Measurements from ENCODE around the gene CARM1. TPM values are rescaled to one million over a fixed set of nuclear protein-coding genes. Genes with fewer than 3 reads are reported as not detected.
A peak's percentile ranks its signal among the peaks of the same experiment; 100 is the strongest.
"Not testable (repeated sequence)": the region's sequence is repeated elsewhere in the genome, so short reads cannot be mapped to it uniquely, and the experiment has no call there.

The CARM1 gene
- total RNA-seq = 37.1 and 42.6 TPM in 2 replicates
- 48.9 TPM for polyA plus RNA-seq (2012)

- DNase-seq (ENCODE audit: low read depth) = peak; percentile 97
Observed at GRCh38 chr19:10870955-10871603, at the start of gene CARM1. Gene CARM1 (plus strand): TSS chr19:10871553. CDS start chr19:10871703, 150 bp downstream.

- no peak for DNase-seq (ENCODE audit: low read depth)
Observed at GRCh38 chr19:10823690-10824089, 47.7 kb upstream of the CARM1 start.

GRCh38 chr19:10826231-10826630 is 45.1 kb upstream of the CARM1 start:
- no peak for DNase-seq (ENCODE audit: low read depth)

- no peak for DNase-seq (ENCODE audit: low read depth)
Observed at GRCh38 chr19:10826846-10827245, 44.5 kb upstream of the CARM1 start.

GRCh38 chr19:10828981-10829821 is 42.2 kb upstream of the CARM1 start:
- DNase-seq (ENCODE audit: low read depth) = no peak

- no peak for DNase-seq (ENCODE audit: low read depth)
Observed at GRCh38 chr19:10829967-10830366, 41.4 kb upstream of the CARM1 start.

GRCh38 chr19:10830370-10830769 is 41.0 kb upstream of the CARM1 start:
- DNase-seq (ENCODE audit: low read depth) = no peak

GRCh38 chr19:10830931-10831779 is 40.2 kb upstream of the CARM1 start:
- DNase-seq (ENCODE audit: low read depth) = no peak

- DNase-seq (ENCODE audit: low read depth) = no peak
Observed at GRCh38 chr19:10831987-10832938, 39.1 kb upstream of the CARM1 start.

GRCh38 chr19:10832939-10833296 is 38.4 kb upstream of the CARM1 start:
- no peak for DNase-seq (ENCODE audit: low read depth)

GRCh38 chr19:10835089-10835753 is 36.1 kb upstream of the CARM1 start:
- DNase-seq (ENCODE audit: low read depth) = no peak

- DNase-seq (ENCODE audit: low read depth) = peak; percentile 99
Observed at GRCh38 chr19:10835754-10836478, 35.4 kb upstream of the CARM1 start, which contains the start of gene TMED1. Gene TMED1 (minus strand): TSS chr19:10836212. CDS start chr19:10836191, 21 bp downstream.

GRCh38 chr19:10836479-10837330 is 34.6 kb upstream of the CARM1 start:
- peak; percentile 92 for DNase-seq (ENCODE audit: low read depth)

GRCh38 chr19:10837649-10838048 is 33.7 kb upstream of the CARM1 start:
- DNase-seq (ENCODE audit: low read depth) = not testable (repeated sequence)

- DNase-seq (ENCODE audit: low read depth) = no peak
Observed at GRCh38 chr19:10838377-10838776, 33.0 kb upstream of the CARM1 start.

GRCh38 chr19:10839114-10840050 is 32.0 kb upstream of the CARM1 start:
- DNase-seq (ENCODE audit: low read depth) = no peak

- DNase-seq (ENCODE audit: low read depth) = no peak
Observed at GRCh38 chr19:10842788-10843187, 28.6 kb upstream of the CARM1 start.

All from myocyte (in vitro differentiated cells).